WERI-Rb-1 (cell line): ENCODE data around the gene LMO7.

Source experiments
- DNase-seq: peaks from one replicate; pipeline ENCODE4 v3.0.0-alpha.2; 2020
- H3K27ac ChIP-seq: fragments of 250-450 bp; sonication (Bioruptor Pico); 2 replicates; pipeline ENCODE4 v1.5.1; 2020; ENCODE audit warnings: mild to moderate bottlenecking, moderate library complexity
- H3K27me3 ChIP-seq: fragments of 250-450 bp; sonication (Bioruptor Pico); 2 replicates; pipeline ENCODE4 v1.5.1; 2021; ENCODE audit warnings: mild to moderate bottlenecking, low read depth, moderate library complexity; ENCODE audit not compliant: insufficient read depth, severe bottlenecking
- H3K36me3 ChIP-seq: fragments of 250-450 bp; sonication (Bioruptor Pico); 2 replicates; pipeline ENCODE4 v1.5.1; 2020; ENCODE audit warnings: mild to moderate bottlenecking, moderate library complexity
- H3K4me3 ChIP-seq: 2 replicates; pipeline ENCODE4 v1.5.1; 2011; ENCODE audit warnings: low read depth, mild to moderate bottlenecking, control low read depth, low read length
- H3K9me3 ChIP-seq: fragments of 250-450 bp; sonication (Bioruptor Pico); 2 replicates; pipeline ENCODE4 v1.5.1; 2021; ENCODE audit warnings: mild to moderate bottlenecking, moderate library complexity; ENCODE audit not compliant: severe bottlenecking
- TF ChIP-seq, protein P1 (sequence below): IDR thresholded peaks from 2 replicates; pipeline ENCODE4 v1.5.1; 2011; ENCODE audit warnings: low read depth, mild to moderate bottlenecking, control low read depth, inconsistent platforms, low read length

Gene LMO7

DNA sequence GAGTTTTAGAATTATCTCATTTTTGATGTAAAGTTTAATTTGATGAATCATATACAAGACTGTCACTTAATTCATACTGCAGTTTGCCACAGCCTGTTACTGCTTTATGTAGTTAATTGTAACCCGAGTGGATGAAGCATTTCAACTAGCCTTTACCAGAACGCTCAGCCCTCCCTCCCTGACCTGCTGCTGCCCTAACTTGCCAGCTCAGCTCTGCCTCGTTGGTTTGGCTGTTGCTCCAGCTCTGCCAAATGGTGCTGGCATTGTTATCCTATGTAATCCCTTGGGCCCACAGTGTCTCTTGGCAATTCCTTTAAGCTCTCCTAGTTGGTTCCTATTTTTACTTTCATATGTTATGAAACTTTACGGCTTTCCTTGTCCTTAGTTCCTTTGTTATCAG is 113.3 kb downstream of the LMO7 start:
- Histone ChIP-seq H3K27ac (no peak overlapping the region), H3K4me3 (no peak overlapping the region), H3K36me3 (no peaks in the 10 kb centered on the region), H3K9me3 (no peaks in the 10 kb centered on the region), H3K27me3 (no peaks in the 10 kb centered on the region)
- DNase-seq = no peak
- TF ChIP-seq, protein P1, sequence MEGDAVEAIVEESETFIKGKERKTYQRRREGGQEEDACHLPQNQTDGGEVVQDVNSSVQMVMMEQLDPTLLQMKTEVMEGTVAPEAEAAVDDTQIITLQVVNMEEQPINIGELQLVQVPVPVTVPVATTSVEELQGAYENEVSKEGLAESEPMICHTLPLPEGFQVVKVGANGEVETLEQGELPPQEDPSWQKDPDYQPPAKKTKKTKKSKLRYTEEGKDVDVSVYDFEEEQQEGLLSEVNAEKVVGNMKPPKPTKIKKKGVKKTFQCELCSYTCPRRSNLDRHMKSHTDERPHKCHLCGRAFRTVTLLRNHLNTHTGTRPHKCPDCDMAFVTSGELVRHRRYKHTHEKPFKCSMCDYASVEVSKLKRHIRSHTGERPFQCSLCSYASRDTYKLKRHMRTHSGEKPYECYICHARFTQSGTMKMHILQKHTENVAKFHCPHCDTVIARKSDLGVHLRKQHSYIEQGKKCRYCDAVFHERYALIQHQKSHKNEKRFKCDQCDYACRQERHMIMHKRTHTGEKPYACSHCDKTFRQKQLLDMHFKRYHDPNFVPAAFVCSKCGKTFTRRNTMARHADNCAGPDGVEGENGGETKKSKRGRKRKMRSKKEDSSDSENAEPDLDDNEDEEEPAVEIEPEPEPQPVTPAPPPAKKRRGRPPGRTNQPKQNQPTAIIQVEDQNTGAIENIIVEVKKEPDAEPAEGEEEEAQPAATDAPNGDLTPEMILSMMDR = no peak

DNA sequence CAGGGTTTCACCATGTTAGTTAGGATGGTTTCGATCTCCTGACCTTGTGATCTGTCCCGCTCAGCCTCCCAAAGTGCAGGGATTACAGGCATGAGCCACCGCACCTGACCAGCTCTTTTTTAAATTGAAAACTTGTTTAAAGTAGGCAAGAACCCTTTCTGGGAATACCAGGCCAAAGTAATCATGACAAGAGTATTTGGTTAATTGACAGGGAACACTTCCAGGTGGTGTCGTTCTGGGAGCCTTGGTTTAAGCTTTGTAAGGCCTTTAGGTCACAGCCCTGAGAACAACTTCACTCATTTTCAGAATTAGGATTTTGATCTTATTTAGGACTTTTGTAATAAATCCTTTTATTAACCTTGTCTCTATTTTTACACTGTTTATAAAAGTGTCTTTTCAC is 115.2 kb downstream of the LMO7 start:
- Histone ChIP-seq H3K36me3 (no peaks in the 10 kb centered on the region), H3K27me3 (no peaks in the 10 kb centered on the region), H3K27ac (no peak overlapping the region), H3K9me3 (no peaks in the 10 kb centered on the region), H3K4me3 (no peak overlapping the region)
- TF ChIP-seq, protein P1 = no peak
- no peak for DNase-seq

DNA sequence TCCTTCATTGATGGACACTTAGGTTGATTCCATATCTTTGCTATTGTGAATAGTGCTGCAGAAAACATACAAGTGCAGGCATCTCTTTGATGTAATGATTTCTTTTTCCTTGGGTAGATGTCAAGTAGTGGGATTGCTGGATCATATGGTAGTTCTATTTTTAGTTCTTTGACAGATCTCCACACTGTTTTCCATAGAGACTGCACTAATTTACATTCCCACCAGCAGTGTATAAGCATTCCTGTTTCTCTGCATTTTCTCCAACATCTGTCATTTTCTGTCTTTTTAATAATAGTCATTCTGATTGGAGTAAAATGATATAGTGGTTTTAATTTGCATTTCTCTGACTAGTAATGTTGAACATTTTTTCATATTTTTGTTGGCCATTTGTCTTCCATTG is 116.7 kb downstream of the LMO7 start:
- H3K9me3 ChIP-seq = no peaks in the 10 kb centered on the region
- H3K4me3 ChIP-seq = no peak overlapping the region
- H3K27ac ChIP-seq = no peak overlapping the region
- no peak for DNase-seq
- TF ChIP-seq, protein P1 = no peak
- H3K36me3 ChIP-seq = no peaks in the 10 kb centered on the region
- H3K27me3 ChIP-seq = no peaks in the 10 kb centered on the region

DNA sequence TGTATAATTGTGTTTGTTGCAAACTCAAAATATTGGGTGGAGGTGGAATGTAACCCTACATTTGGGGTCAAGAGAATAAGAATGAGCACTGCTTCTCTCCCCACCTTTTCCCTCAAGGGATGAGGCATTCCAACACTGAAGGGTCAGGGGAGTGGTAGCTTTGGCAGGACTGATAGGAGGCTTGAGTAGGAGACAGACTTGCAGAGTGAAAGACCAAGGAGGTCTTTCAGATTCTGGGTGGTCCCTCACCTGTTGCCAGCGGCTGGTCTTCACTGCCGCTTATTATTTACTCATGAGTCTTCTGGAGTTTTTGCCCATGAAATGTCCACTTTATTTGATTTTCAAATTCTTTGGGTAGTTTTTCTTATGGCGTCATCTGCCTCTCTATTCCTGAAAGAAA is 118.8 kb downstream of the LMO7 start:
- DNase-seq = no peak
- no peaks in the 10 kb centered on the region for H3K9me3 ChIP-seq
- H3K27ac ChIP-seq = no peak overlapping the region
- H3K4me3 ChIP-seq = no peak overlapping the region
- no peaks in the 10 kb centered on the region for H3K27me3 ChIP-seq
- TF ChIP-seq, protein P1 = no peak
- H3K36me3 ChIP-seq = no peaks in the 10 kb centered on the region

DNA sequence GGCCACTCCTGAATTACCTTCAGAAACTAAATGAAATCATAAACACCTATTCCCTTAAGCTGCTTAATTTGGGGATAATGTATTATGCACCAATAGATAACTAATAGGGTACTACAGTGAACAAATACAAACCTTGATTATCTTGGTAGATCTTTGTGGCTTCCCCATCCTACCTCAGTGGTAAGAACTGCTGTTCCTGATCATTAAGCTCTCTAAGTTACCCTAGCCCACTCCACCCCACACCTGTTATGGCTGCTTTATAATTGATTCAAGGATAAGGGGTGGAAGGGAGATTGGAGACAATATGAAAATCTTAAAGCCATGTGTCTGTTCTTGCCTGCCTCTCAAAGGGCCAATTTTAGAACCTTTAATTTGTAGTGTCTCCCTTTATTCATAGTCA is 121.2 kb downstream of the LMO7 start:
- no peak overlapping the region for H3K27ac ChIP-seq
- no peak for DNase-seq
- no peaks in the 10 kb centered on the region for H3K27me3 ChIP-seq
- H3K4me3 ChIP-seq = no peak overlapping the region
- no peaks in the 10 kb centered on the region for H3K36me3 ChIP-seq
- TF ChIP-seq, protein P1 = no peak
- no peaks in the 10 kb centered on the region for H3K9me3 ChIP-seq

DNA sequence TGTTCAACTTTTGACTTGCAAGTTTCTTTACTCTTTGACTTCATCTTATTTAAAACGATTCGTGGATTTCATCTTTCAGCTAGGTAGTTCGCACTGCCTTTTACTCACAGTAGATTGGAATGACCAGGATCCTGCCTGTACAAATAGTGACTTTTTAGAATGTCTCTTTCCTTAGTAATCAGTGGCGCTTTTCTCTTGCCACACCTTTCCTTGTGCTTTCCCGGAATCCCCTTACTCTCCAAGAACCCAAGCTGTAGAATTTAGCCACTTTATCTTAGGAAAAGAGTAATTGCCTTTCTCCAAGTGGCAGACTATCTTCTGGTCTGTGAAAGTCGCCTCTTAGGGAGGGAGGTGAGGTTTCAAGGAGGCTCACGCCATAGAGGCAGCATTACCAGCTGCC is 123.4 kb downstream of the LMO7 start:
- no peaks in the 10 kb centered on the region for H3K9me3 ChIP-seq
- H3K27ac ChIP-seq = no peak overlapping the region
- no peak for DNase-seq
- no peaks in the 10 kb centered on the region for H3K36me3 ChIP-seq
- no peak overlapping the region for H3K4me3 ChIP-seq
- H3K27me3 ChIP-seq = no peaks in the 10 kb centered on the region
- TF ChIP-seq, protein P1 = no peak
